NCI-H2081 treated with DMSO at 0.1 percent for 48 hours (cell line): Measurements from ENCODE around the gene NAA16.
"Not testable (repeated sequence)": the region's sequence is repeated elsewhere in the genome, so short reads cannot be mapped to it uniquely, and the experiment has no call there.

Source experiments
- DNase-seq: peaks from one replicate; lab custom pipeline; 2025; lab: John Stamatoyannopoulos, UW

Gene NAA16

DNA sequence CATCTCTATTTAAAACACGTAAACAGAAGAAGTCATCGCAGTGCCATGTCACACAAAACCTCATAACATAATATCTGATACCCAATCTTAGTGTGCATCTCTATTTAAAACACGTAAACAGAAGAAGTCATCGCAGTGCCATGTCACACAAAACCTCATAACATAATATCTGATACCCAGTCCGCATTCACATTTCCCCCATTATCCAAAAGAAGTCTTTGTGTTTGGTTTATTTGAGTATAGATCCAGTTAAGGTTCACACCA lies 45.2 kb downstream of the NAA16 start:
- DNase-seq = not testable (repeated sequence)

DNA sequence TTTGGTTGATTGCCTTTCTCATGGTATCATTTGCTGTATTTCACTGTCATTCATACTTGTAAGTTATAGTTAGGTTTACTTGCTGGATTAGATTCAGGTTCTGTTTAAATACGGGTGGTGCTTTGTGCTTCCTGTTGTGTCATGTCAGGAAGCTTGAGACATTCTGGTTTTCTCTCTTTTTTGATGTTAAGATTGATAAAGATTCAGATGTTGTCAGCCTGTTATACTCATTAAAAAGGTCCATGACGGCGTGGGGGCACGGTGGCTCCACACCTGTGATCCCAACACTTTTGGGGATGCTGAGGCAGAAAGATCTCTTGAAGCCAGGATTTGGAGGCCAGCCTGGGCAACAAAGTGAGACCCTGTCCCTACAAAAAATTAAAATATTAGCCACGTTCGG lies 45.7 kb downstream of the NAA16 start:
- no peak for DNase-seq

DNA sequence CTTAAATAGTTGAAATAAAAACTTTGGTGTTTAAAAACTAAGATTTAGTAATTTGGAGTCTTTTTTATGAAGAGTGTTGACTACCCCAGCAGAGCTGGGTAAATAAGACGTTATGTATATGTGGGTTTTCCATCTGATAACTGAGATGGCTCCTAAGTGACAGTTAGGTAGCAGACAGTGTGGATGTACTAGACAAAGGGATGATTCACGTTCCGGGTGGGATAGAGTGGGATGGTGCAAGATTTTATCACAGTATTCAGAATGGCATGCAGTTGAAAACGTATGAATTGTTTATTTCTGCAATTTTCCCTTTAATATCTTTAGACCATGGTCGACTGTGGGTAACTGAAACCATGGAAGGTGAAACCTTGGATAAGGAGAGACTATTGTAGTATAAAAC lies 50.4 kb downstream of the NAA16 start:
- no peak for DNase-seq

DNA sequence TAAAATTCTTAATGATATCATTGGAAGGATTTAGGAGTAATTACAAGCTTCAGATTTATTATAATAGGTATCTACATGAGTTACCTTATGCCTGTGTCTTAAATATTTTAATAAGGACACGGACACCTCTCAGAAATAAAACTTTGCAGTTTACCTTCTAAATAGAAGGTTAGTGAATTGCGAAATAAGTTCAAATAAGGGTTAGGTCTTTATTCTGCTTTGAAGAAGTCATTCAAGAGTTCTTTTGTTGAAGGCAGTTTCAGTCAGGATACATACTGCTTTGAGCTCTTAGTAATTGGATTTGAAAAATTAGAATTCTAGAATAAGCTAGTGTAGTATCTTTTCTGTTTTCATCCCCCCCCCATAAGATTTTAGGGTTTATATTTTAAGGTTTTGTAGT lies 53.0 kb downstream of the NAA16 start:
- no peak for DNase-seq

DNA sequence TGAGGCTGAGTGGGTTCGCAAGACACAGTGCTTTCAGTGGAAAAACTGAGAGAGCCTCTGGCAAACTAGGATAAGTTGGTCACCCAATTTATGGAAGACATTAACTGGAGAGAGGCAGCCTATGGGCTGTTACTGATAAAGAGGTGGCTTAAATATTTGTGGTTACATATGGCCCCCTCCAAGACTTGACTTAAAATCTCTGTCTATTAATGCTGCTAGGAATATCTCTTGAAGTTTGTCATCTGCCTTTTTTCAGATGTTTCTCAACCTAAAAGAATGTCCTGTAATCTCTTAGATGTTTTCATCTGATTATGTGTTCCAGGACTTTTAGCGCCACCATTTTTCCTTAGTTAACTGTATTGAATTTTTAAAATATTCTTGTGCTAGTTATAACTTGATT lies 54.6 kb downstream of the NAA16 start:
- DNase-seq = no peak

DNA sequence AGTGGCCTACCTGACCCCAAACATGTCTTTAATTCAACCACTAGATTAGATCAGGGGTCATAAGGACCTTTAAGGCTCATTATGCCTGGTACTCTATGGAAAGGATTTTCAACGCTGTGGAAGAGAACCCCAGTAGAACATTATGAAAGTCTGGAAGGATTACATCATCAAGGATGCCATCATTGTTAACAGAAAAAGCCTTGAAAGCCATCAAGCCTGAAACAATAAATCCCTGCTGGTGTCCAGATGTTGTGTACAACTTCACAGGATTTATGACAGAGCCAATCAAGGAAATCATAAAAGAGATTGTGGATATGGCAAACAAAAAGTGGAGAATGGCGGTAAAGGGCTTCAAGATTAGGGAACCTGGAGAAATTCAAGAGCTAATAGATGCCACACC lies 59.7 kb downstream of the NAA16 start:
- no peak for DNase-seq

DNA sequence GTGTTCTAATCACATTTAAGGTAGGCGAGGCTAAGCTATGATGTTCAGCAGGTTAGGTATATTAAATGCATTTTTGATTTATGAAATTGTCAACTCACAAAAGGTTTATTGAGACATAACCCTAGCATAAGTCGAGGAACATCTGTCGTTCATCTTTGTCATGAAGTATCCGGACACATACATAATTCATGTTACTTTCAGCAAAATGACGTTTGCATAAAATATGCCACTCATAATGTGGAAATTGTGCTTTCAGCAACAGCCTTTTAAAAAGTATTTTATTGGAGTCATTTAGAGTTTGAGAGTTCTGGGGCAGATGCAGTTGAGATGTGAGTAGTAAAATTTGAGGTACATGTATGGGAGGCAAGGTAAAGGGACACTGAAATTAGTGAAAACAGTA lies 66.4 kb downstream of the NAA16 start:
- DNase-seq = no peak

DNA sequence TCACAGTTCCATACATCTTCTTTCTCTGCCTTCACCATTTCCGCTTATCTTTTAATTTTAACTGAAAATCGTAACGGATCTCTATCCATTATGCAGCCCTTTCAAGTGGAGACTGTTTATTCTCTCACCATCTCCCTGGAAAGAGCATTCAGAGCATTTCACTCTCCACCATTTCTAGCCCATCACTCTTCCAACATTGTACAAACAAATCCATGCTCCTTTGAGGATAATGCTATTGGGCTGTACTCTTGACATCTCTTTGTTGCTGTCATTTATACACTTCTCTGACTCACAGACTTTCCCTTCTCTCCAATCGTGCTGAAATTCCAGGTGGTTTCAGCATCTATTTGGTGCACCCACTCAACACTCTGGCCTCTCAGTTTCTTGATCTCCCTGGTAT lies 71.4 kb downstream of the NAA16 start:
- no peak for DNase-seq

DNA sequence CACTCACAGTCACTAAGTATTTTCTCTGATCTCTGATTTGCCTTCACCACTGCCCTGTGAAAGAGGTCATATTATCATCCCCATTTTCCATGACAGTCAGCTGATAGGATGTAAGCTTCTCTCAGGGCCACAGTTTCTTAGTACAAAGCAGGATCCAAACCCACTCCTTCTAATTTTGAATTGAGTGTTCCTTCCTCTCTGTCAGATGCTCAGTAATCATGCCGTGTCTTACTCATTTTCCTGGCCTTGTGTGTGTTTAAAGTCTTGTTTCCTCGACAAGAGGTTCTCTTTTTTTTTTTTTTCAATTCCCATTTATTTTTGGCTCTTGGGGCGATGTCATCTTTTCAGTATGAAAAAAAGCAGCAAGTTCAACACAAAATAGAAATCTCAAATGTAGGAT lies 72.3 kb downstream of the NAA16 start:
- DNase-seq = no peak

DNA sequence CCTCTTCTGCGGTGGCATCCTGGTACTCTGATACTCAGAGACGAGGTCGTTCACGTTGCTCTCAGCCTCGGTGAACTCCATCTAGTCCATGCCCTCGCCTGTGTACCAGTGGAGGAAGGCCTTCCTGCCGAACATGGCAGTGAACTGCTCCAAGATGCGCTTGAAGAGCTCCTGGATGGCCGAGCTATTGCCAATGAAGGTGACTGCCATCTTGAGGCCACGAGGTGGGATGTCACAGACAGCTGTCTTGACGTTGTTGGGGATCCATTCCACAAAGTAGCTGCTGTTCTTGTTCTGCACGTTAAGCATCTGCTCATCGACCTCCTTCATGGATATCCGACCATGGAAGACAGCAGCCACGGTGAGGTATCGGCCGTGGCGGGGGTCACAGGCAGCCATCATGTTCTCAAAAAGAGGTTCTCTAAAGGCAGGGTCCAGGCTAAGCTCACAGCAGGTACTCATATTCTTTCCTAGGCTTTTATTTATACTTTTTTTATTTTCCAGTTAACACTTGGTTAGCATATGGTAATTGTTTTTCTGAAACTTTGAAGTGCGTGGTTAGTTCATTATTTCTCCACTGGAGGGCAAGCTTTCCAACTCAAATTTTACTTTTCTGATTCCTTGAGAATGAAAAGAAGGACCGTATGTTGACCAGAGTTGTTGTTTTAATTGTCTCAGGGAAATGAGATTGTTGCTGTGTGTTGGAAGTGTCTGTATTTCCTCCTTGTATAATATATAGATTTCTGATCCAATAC lies 73.9 kb downstream of the NAA16 start:
- DNase-seq = no peak

DNA sequence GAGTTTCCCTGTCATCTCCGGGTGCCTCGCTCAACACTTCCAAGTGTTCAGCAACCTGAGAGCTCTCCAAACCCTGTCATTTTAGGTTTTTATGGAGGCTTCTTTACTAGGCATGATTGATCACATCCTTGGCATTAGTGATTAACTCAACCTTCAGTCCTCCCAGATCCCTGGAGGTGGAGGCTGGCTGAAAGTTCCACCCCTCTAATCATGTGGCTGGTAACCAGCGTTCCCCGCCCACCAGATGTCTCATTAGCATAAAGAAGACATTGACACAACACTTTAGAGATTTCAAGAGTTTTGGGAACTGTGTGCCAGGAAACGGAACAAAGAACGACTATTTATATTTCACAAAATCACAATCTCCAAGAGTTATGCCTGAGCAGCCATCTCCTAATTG lies 75.1 kb downstream of the NAA16 start:
- DNase-seq = no peak

DNA sequence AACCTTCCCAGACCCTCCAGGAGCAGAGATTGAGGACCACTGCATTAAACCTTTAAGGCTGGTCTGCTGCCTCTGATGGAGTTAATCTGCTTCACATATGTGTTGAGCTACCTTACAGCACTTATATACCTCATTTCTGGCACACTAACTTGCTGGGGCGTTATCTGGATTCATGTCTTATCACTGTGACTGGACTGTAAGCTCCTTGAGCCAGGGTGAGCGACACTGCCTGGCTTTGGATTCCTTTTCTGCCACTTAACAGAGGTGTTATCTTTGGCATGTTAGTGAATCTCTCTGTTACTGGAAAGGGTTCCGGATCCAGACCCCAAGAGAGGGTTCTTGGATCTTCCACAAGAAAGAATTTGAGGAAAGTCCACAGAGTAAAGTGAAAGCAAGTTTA lies 76.5 kb downstream of the NAA16 start:
- no peak for DNase-seq

DNA sequence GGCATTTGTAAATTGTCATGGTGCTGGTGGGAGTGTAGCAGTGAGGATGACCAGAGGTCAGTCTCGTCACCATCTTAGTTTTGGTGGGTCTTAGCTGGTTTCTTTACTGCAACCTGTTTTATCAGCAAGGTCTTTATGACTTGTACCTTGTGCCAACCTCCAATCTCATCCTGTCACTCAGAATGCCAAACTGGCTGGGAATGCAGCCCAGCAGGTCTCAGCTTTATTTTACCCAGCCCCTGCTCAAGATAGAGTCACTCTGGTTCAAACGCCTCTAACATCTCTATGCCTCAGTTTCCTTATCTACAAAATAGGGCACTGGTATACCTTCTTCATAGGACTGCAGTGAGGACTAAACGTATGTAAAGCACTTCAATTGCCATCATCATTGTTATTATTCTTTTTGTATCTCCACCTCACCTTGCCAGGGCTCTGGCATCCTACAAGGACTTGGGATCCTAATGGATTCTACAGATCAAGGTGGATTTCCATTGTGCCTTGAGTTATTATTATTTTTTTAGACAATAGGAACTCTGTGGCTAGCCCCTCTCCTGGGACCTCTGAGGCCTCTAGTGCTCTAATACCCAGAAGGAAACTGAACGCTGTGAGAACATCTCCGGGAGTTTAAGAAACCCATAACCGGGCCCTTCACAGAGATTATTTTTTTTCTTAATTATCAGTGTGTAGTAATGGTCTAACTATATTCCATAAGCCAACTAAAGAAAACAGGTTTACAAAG lies 77.2 kb downstream of the NAA16 start:
- no peak for DNase-seq

DNA sequence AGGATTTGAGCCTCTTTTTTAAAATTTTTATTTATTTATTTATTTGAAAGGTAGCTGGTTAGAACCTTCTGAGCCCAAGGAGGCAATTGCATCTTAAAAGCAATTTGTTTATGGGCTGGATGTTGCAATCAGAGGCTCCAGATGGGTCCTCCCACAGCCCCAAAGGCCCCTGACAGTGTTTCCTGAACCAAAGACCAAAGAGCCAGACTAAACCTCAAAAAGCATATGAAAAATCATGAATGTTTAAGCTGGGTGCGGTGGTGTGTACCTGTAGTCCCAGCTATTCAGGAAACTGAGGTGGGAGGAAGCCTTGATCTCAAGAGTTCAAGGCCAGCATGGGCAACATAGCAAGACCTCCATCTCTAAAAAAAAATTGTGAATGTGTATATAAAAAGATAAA lies 78.5 kb downstream of the NAA16 start:
- DNase-seq = no peak

DNA sequence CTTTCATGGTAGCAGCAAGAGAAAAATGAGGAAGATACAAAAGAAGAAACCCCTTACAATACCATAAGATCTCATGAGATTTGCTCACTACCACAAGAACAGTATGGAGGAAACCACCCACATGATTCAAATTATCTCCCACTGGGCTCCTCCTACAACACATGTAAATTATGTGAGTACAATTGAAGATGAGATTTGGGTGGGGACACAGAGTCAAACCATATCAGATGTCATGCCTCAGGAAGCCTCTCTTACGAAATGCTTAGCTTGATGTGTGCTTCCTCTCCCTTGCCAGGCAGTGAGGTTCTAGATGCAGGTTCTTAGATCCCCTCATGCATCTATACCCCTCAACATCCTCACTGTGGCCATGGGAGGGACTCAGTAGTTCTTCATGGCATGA lies 83.1 kb downstream of the NAA16 start:
- no peak for DNase-seq

DNA sequence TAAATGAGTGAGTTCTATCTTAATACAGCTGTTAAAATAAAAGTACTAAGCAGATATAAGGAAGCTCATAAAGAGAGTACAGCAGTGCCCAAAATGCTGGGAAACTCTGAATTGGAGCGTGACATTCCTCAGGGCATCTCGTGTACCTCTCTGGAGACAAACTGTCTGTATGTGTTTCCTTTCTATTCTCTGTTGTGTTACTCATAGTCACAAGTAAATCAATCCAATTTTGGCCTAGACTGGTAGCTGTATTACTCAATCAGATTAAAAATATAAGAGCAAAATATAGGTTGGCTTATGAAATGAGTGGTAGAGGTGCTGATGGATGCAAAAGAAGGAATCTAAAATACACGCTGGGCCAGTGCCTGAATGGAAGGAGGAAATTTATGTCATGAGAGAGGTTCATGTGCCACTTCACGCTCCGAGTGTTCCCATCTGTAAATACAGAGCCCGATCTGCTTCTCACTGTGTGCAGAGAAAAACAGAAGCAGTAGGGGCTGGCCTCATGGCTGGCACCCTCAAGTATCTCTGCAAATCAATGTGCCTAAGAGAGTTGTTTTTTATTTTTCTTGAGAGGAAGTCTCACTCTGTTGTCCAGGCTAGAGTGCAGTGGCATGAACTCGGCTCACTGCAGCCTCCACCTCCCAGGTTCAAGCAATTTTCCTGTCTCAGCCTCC lies 87.6 kb downstream of the NAA16 start:
- DNase-seq = no peak

DNA sequence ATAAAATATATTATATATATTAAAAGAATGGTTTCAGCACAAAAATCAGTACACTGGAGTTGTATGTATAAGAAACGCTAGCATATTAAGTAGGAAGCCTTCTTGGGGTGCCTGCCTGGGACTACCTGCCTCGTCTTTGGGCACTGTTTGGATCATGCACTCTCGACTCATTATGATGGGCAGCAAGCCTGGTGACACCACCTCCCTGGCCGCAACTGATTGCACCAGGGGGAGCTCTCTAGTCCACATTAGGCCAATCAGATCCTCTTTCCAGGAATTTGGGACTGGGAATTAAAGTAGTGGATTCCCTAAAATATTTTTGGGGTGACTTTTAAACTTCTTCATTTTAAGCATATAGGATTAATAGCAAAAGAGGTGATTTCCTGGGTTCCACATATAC lies 90.3 kb downstream of the NAA16 start:
- no peak for DNase-seq

DNA sequence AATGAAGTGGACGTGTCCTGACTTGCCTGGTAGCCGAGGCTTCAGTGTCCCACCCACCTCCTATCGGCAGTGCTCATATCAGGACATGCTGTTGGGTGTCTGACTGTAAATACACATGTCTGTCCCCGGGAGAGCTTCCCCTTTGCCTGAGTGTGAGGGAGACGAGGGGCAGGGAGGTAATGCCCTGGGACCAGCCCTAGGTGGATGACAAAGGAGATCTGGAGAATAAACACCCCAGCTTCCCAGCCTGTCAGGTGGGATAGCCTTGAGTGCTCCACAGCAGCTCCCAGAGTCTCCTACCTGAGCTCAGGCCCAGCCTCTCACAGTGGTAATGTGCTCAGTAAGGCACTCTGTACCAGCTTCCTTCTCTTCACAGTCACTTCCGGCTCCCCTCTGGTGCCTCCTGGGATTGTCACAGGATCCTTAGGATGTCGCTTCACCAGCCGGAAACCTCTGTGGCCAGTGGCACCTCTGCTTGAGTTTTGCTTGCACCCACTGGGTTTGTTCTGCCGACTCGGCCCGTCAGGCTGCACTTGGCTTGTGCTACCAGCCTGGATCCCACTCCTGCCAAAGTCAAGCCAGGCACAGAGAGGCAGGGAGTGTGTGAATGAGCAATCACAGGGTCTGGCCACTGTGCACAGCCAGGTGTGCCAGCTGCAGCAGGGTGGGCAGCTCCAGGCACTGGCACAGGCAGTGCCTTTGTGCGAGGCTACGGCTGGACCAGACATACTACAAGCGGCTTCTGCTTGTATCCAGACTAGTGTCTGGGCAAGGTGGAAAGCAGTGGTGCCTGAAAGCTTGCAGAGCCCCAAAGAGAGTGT lies 91.8 kb downstream of the NAA16 start:
- no peak for DNase-seq

DNA sequence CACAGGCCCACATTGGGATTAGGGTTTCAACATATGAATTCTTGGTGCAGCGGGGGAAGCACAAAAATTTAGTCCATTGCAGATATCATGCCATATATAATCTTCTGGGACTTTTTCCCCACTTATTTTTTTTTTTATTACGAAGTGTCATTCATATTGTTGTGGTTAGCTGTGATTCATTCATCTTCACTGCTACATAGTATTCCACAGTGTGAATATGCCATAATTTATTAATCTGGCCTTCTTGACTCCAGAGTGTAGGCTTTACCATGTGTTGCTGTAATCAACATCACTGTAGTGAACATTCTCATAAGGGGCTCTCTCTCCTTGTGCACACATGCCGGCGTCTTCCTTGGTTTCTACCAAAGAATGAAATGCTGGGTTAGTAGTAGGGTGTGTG lies 92.9 kb downstream of the NAA16 start:
- no peak for DNase-seq

DNA sequence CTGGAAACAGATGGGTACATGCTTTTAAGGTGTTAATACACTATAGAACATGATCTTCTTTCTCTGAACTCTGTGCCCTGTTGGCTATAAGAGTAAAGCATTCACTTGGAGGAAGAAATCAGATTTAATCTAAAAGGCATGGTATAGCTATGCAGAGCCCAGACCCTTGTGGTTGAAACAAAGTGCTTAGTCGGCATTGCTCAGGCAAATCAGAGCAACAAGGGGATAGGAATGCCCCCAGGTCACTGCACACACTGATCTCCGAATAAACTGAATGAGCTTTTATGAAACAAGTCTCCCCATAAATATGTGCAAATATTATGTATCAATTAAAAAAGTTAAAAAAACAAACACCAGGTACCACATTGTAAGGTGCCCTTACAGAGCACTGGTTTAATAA lies 94.3 kb downstream of the NAA16 start:
- no peak for DNase-seq

DNA sequence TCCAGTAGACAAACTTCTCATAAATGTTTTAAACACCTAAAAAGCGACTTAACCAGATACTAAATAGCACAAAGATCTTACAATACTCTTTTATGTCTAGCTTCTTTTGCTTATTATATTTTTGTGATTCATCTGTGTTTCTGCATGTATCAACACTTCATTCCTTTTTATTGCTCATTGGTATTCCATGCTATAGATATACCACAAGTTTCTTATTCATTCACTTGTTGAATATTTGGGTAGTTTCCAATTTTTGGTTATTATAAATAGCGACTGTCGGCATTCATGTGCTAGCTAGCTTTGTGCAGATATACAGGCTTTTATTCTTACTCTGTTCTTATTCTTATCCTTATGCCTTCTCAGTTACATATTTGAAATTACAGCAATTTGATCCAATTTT lies 96.3 kb downstream of the NAA16 start:
- no peak for DNase-seq

DNA sequence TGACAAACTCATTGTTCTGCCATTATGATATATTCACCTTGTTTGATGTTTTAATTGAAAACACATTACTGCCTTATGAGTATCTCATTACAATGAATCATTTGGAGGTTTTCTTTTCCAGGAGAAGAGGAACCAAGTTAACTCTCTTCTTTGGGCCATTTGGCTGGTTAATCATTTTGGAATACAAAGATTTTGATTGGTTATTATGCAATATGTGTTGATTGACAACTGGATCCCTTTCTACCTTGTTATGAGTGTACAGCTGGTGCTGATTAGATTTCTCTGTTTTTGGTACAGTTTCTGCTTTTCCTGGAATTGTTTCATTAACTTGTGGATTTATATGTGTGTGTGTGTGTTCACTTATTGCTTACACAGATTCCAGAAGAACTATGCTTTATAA lies 97.1 kb downstream of the NAA16 start:
- no peak for DNase-seq

DNA sequence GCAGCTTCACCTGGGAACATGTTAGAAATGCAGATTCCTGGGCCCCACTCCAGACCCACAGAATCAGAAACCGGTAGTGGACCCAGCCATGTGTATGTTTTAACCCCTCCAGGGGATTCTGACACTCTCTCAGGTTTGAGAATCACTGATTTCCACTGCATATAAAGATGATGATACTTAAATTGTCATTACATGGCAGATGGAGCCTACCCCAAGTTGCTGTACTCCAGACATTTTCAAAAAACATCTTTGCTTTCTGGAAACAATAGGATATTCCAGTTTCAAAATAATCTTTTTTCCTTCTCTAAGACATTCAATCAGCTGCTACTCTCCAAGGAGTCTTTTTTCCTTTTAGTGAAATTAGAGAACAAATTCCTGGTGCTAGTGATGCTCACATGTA lies 97.7 kb downstream of the NAA16 start:
- DNase-seq = no peak
